Measurements from ENCODE around the gene KCNA2.

KCNA2 gene

GRCh38 chr1:110605901-110606656 lies at the start of gene KCNA2 (continued):
- no peak for TF ChIP-seq TSHZ1 (tag by site-specific recombination; IDR thresholded peaks at IDR 0.05; ENCODE audit: borderline replicate concordance)
- no peak for TF ChIP-seq YY2 (tag by site-specific recombination; IDR thresholded peaks at IDR 0.05)
- no peak for TF ChIP-seq ZNF146 (tag by site-specific recombination; IDR thresholded peaks at IDR 0.05)
- no peak for TF ChIP-seq KLF8 (tag by site-specific recombination; IDR thresholded peaks at IDR 0.05)
- TF ChIP-seq ZNF623 (tag by site-specific recombination; IDR thresholded peaks at IDR 0.05) = 0 out of 2 replicates have a peak, but pooled peaks have one; percentile 10
- no peak for TF ChIP-seq ZNF560 (tag by site-specific recombination; IDR thresholded peaks at IDR 0.05; ENCODE audit: borderline replicate concordance)
- no peak for TF ChIP-seq ZNF624 (tag by site-specific recombination; IDR thresholded peaks at IDR 0.05)
- TF ChIP-seq ZNF792 (tag by site-specific recombination; IDR thresholded peaks at IDR 0.05) = no peak
- TF ChIP-seq MZF1 (tag by site-specific recombination; IDR thresholded peaks at IDR 0.05; ENCODE audit: borderline replicate concordance) = 0 out of 2 replicates have a peak, but pooled peaks have one; percentile 15
- TF ChIP-seq ZNF571 (tag by site-specific recombination; IDR thresholded peaks at IDR 0.05) = no peak
- TF ChIP-seq ZNF280C (tag by site-specific recombination; IDR thresholded peaks at IDR 0.05) = no peak
- peak; percentile 91 for TF ChIP-seq ZNF335 (tag by site-specific recombination; conservative IDR thresholded peaks at IDR 0.05)
- no peak; the same call in 1 of the 2 replicates for TF ChIP-seq ZFP37 (tag by site-specific recombination; IDR thresholded peaks at IDR 0.05)
- no peak for TF ChIP-seq ZNF701 (tag by site-specific recombination; IDR thresholded peaks at IDR 0.05)
- peak; percentile 80 for TF ChIP-seq ZNF76 (tag by site-specific recombination; IDR thresholded peaks at IDR 0.05; ENCODE audit: borderline replicate concordance, low read depth)
- TF ChIP-seq, protein P1, sequence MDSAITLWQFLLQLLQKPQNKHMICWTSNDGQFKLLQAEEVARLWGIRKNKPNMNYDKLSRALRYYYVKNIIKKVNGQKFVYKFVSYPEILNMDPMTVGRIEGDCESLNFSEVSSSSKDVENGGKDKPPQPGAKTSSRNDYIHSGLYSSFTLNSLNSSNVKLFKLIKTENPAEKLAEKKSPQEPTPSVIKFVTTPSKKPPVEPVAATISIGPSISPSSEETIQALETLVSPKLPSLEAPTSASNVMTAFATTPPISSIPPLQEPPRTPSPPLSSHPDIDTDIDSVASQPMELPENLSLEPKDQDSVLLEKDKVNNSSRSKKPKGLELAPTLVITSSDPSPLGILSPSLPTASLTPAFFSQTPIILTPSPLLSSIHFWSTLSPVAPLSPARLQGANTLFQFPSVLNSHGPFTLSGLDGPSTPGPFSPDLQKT (IDR thresholded peaks at IDR 0.05; ENCODE audit: borderline replicate concordance, low read depth, low read length) = no peak
- TF ChIP-seq ZNF664 (tag by site-specific recombination; IDR thresholded peaks at IDR 0.05) = no peak
- no peak for TF ChIP-seq ZNF514 (tag by site-specific recombination; IDR thresholded peaks at IDR 0.05)
- peak; percentile 75 for TF ChIP-seq GLIS2 (tag by site-specific recombination; IDR thresholded peaks at IDR 0.05)
- TF ChIP-seq ZNF837 (tag by site-specific recombination; IDR thresholded peaks at IDR 0.05) = no peak
- no peak for TF ChIP-seq ZNF266 (tag by site-specific recombination; IDR thresholded peaks at IDR 0.05; ENCODE audit: low read depth)
- no peak for TF ChIP-seq ZNF37A (tag by site-specific recombination; IDR thresholded peaks at IDR 0.05)
- no peak for TF ChIP-seq ZNF391 (tag by site-specific recombination; IDR thresholded peaks at IDR 0.05; ENCODE audit: borderline replicate concordance, low read depth)
- TF ChIP-seq, protein P2, sequence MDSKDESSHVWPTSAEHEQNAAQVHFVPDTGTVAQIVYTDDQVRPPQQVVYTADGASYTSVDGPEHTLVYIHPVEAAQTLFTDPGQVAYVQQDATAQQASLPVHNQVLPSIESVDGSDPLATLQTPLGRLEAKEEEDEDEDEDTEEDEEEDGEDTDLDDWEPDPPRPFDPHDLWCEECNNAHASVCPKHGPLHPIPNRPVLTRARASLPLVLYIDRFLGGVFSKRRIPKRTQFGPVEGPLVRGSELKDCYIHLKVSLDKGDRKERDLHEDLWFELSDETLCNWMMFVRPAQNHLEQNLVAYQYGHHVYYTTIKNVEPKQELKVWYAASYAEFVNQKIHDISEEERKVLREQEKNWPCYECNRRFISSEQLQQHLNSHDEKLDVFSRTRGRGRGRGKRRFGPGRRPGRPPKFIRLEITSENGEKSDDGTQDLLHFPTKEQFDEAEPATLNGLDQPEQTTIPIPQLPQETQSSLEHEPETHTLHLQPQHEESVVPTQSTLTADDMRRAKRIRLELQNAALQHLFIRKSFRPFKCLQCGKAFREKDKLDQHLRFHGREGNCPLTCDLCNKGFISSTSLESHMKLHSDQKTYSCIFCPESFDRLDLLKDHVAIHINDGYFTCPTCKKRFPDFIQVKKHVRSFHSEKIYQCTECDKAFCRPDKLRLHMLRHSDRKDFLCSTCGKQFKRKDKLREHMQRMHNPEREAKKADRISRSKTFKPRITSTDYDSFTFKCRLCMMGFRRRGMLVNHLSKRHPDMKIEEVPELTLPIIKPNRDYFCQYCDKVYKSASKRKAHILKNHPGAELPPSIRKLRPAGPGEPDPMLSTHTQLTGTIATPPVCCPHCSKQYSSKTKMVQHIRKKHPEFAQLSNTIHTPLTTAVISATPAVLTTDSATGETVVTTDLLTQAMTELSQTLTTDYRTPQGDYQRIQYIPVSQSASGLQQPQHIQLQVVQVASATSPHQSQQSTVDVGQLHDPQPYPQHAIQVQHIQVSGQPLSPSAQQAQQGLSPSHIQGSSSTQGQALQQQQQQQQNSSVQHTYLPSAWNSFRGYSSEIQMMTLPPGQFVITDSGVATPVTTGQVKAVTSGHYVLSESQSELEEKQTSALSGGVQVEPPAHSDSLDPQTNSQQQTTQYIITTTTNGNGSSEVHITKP (tag by site-specific recombination; IDR thresholded peaks at IDR 0.05) = peak; percentile 42; the same call in 1 of the 2 replicates
- no peak for TF ChIP-seq IKZF3 (tag by site-specific recombination; IDR thresholded peaks at IDR 0.05)
- no peak for TF ChIP-seq ZNF791 (tag by site-specific recombination; IDR thresholded peaks at IDR 0.05)
- no peak for TF ChIP-seq ZNF621 (tag by site-specific recombination; IDR thresholded peaks at IDR 0.05)
- peak; percentile 83 for TF ChIP-seq ZBTB20 (tag by site-specific recombination; IDR thresholded peaks at IDR 0.05)
- TF ChIP-seq ZNF416 (tag by site-specific recombination; IDR thresholded peaks at IDR 0.05) = no peak
- TF ChIP-seq ZNF394 (tag by site-specific recombination; IDR thresholded peaks at IDR 0.05; ENCODE audit: borderline replicate concordance) = 0 out of 2 replicates have a peak, but pooled peaks have one; percentile 18
- no peak for TF ChIP-seq BCL11B (tag by site-specific recombination; IDR thresholded peaks at IDR 0.05; ENCODE audit: low read depth)
